H1 (cell line): ENCODE results near the gene CAMK2N2. TPM values are rescaled to one million over a fixed set of nuclear protein-coding genes. Genes with fewer than 3 reads are reported as not detected.
"Not testable (repeated sequence)": the region's sequence is repeated elsewhere in the genome, so short reads cannot be mapped to it uniquely, and the experiment has no call there.

ENCODE experiments used
- CTCF ChIA-PET: fragments of 300-600 bp; sonication (Branson Sonifier 250); formaldehyde crosslinking; loops from one replicate; lab custom pipeline; 2021; ENCODE audit not compliant: partially characterized antibody; lab: Charles Lee
- POLR2A ChIA-PET: fragments of 300-600 bp; sonication (Branson Sonifier 250); formaldehyde crosslinking; loops from one replicate; lab custom pipeline; 2021; ENCODE audit warnings: inconsistent platforms; ENCODE audit not compliant: partially characterized antibody; lab: Charles Lee
- DNase-seq, 2 experiments: peaks; one replicate each; pipeline versions ENCODE4 v3.0.0 to v3.0.0-alpha.2; 2010 to 2022; ENCODE audit warnings: low spot score in 2 of 2, low read depth in 1 of 2, mixed read lengths in 1 of 2
- FAIRE-seq: peaks from 2 replicates; lab custom pipeline; 2011; peaks lifted over from hg19 to GRCh38; lab: Jason Lieb, UNC
- H2AFZ ChIP-seq: 2 replicates; pipeline ENCODE4 v1.8.1; 2012; ENCODE audit warnings: low read length, inconsistent platforms
- H2AK5ac ChIP-seq: 2 replicates; pipeline ENCODE4 v1.6.1; 2013; ENCODE audit warnings: low read depth, low read length
- H2BK120ac ChIP-seq: replicated peaks from 2 replicates; pipeline ENCODE3; 2013; ENCODE audit warnings: low read depth, low read length, inconsistent platforms
- H2BK12ac ChIP-seq: 2 replicates; pipeline ENCODE4 v1.6.1; 2013; ENCODE audit warnings: low read depth, low read length
- H2BK15ac ChIP-seq: 2 replicates; pipeline ENCODE4 v1.6.1; 2013; ENCODE audit warnings: low read length
- H2BK20ac ChIP-seq: 2 replicates; pipeline ENCODE4 v1.6.1; 2013; ENCODE audit warnings: low read length
- H2BK5ac ChIP-seq: 2 replicates; pipeline ENCODE4 v1.6.1; 2013; ENCODE audit warnings: low read depth, low read length
- H3K14ac ChIP-seq: 2 replicates; pipeline ENCODE4 v1.6.1; 2013; ENCODE audit warnings: inconsistent platforms; ENCODE audit not compliant: insufficient read length
- H3K18ac ChIP-seq: 2 replicates; pipeline ENCODE4 v1.6.1; 2013; ENCODE audit warnings: low read length; ENCODE audit errors: extremely low read depth
- H3K23ac ChIP-seq: 2 replicates; pipeline ENCODE4 v1.6.1; 2013; ENCODE audit warnings: inconsistent platforms; ENCODE audit not compliant: insufficient read length
- H3K23me2 ChIP-seq: 2 replicates; pipeline ENCODE4 v1.6.1; 2013; ENCODE audit warnings: low read depth, low read length
- H3K27ac ChIP-seq: 2 replicates; pipeline ENCODE4 v1.6.1; 2011; ENCODE audit warnings: low read depth, low read length, inconsistent platforms
- H3K27me3 ChIP-seq, 4 experiments: replicated peaks in 1 of 4; 1 replicate in 1 of 4; 2 replicates in 3 of 4; pipeline versions ENCODE4 v1.6.1 to v1.8.1; 2011 to 2013; ENCODE audit warnings: low read length in 3 of 4, mild to moderate bottlenecking in 3 of 4, inconsistent platforms in 2 of 4, mixed read lengths in 2 of 4, moderate library complexity in 1 of 4; ENCODE audit not compliant: control insufficient read depth in 3 of 4, insufficient read depth in 3 of 4; ENCODE audit errors: extremely low read depth in 1 of 4
- H3K36me3 ChIP-seq, 4 experiments: 2 replicates each; pipeline versions ENCODE4 v1.6.1 to v1.8.1; 2011 to 2013; ENCODE audit warnings: mild to moderate bottlenecking in 4 of 4, low read length in 3 of 4, moderate library complexity in 2 of 4, control low read depth in 1 of 4, inconsistent platforms in 1 of 4; ENCODE audit not compliant: insufficient read depth in 4 of 4, control insufficient read depth in 2 of 4
- H3K4ac ChIP-seq: replicated peaks from 2 replicates; pipeline ENCODE3; 2013; ENCODE audit warnings: low read length, low read depth, mixed read lengths, inconsistent platforms; ENCODE audit not compliant: insufficient read length
- H3K4me1 ChIP-seq, 4 experiments: replicated peaks in 1 of 4; 1 replicate in 1 of 4; 2 replicates in 3 of 4; pipeline versions ENCODE4 v1.6.1 to v1.8.1; 2011 to 2013; ENCODE audit warnings: low read length in 3 of 4, inconsistent platforms in 2 of 4, mixed read lengths in 1 of 4; ENCODE audit not compliant: insufficient read depth in 4 of 4, control insufficient read depth in 3 of 4
- H3K4me2 ChIP-seq, 2 experiments: 2 replicates each; pipeline versions ENCODE4 v1.6.1 to v1.8.1; 2011 to 2013; ENCODE audit warnings: low read depth in 2 of 2, low read length in 2 of 2, control low read depth in 1 of 2, inconsistent platforms in 1 of 2, mild to moderate bottlenecking in 1 of 2; ENCODE audit not compliant: insufficient read depth in 1 of 2
- H3K4me3 ChIP-seq, 4 experiments: fragments of 200-600, 300-600 bp in 1 of 4; sonication (generic), shearing (Covaris generic), sonication (Bioruptor Twin) in 1 of 4; 2 replicates each; pipeline versions ENCODE4 v1.5.1 to v1.8.1; 2011 to 2016; ENCODE audit warnings: low read length in 4 of 4, low read depth in 3 of 4, control low read depth in 2 of 4, inconsistent platforms in 2 of 4, mild to moderate bottlenecking in 2 of 4, mixed read lengths in 1 of 4, moderate library complexity in 1 of 4; ENCODE audit not compliant: insufficient read depth in 2 of 4; ENCODE audit errors: extremely low read depth in 1 of 4
- H3K56ac ChIP-seq: replicated peaks from 2 replicates; pipeline ENCODE3; 2013; ENCODE audit warnings: low read depth, mild to moderate bottlenecking, mixed read lengths, low read length, inconsistent platforms; ENCODE audit not compliant: insufficient read length
- H3K79me1 ChIP-seq: 2 replicates; pipeline ENCODE4 v1.6.1; 2013; ENCODE audit warnings: low read depth, low read length, control low read depth
- H3K79me2 ChIP-seq, 2 experiments: 2 replicates each; pipeline versions ENCODE4 v1.6.1 to v1.8.1; 2012 to 2013; ENCODE audit warnings: low read length in 2 of 2, mild to moderate bottlenecking in 2 of 2, inconsistent platforms in 1 of 2; ENCODE audit not compliant: insufficient read depth in 2 of 2, control insufficient read depth in 1 of 2
- H3K9ac ChIP-seq, 4 experiments: replicated peaks in 1 of 4; 1 replicate in 1 of 4; 2 replicates in 3 of 4; pipeline versions ENCODE4 v1.6.1 to v1.8.1; 2011 to 2013; ENCODE audit warnings: low read depth in 3 of 4, low read length in 3 of 4, control low read depth in 2 of 4, mild to moderate bottlenecking in 2 of 4, moderate library complexity in 2 of 4, inconsistent platforms in 1 of 4; ENCODE audit errors: extremely low read depth in 1 of 4
- H3K9me3 ChIP-seq, 2 experiments: 2 replicates each; pipeline versions ENCODE4 v1.6.1 to v1.8.1; 2012 to 2013; ENCODE audit warnings: mild to moderate bottlenecking in 2 of 2, moderate library complexity in 2 of 2, control low read depth in 1 of 2, inconsistent platforms in 1 of 2, low read depth in 1 of 2, low read length in 1 of 2, mixed read lengths in 1 of 2; ENCODE audit not compliant: insufficient read depth in 2 of 2
- H4K20me1 ChIP-seq, 2 experiments: replicated peaks in 1 of 2; 2 replicates each; pipeline versions ENCODE3 to v1.8.1; 2011 to 2013; ENCODE audit warnings: inconsistent platforms in 2 of 2, low read length in 2 of 2, mild to moderate bottlenecking in 1 of 2; ENCODE audit not compliant: insufficient read depth in 2 of 2, control insufficient read depth in 1 of 2
- H4K5ac ChIP-seq: 2 replicates; pipeline ENCODE4 v1.6.1; 2013; ENCODE audit warnings: low read length, low read depth, mixed read lengths, inconsistent platforms; ENCODE audit not compliant: insufficient read length
- H4K8ac ChIP-seq: 2 replicates; pipeline ENCODE4 v1.8.0; 2013; ENCODE audit warnings: mild to moderate bottlenecking, moderate library complexity, low read length, inconsistent platforms; ENCODE audit not compliant: insufficient read depth; ENCODE audit errors: extremely low read depth
- H4K91ac ChIP-seq: replicated peaks from 2 replicates; pipeline ENCODE3; 2013; ENCODE audit warnings: low read length, mixed read lengths, inconsistent platforms; ENCODE audit not compliant: insufficient read length
- WGBS, 2 experiments: shearing (Covaris generic) in 1 of 2; methylation state at CpG; one replicate each; pipeline versions ENCODE4 v1.1.6 to v1.1.7; 2013 to 2015; ENCODE audit warnings: low lambda C conversion rate in 2 of 2, mixed read lengths in 2 of 2, inconsistent platforms in 1 of 2, low coverage in 1 of 2, missing lambda C conversion rate in 1 of 2; ENCODE audit not compliant: insufficient replicate concordance in 2 of 2, insufficient coverage in 1 of 2, insufficient read length in 1 of 2; ENCODE audit errors: extremely low coverage in 1 of 2, missing lambda C conversion rate in 1 of 2; 5-methylcytosine and 5-hydroxymethylcytosine counted together
- polyA plus RNA-seq, 7 experiments: library from polyadenylated mRNA; depleted of rRNA in 3 of 7; stranded (reverse) in 5 of 7; unstranded in 2 of 7; fragments of >200 nt in 5 of 7; fragments of 200-250 nt in 2 of 7; gene quantifications; 1 replicate in 5 of 7; 2 replicates in 1 of 7; 4 replicates in 1 of 7; pipeline versions ENCODE4 v1.2.1 to v1.2.3, GENCODE V29; 2011 to 2013; ENCODE audit warnings: missing spikeins in 2 of 7, mixed read lengths in 2 of 7
- total RNA-seq: library from RNA; stranded (reverse); fragmentation: NEBNext Ultra II Directional; extraction: Animal tissue kit (Norgen Biotek cat#: 25700); gene quantifications from 2 replicates; pipeline ENCODE4 v1.2.1, GENCODE V29; 2021

CAMK2N2 gene
- total and polyA plus RNA-seq, 2 of the 8 experiments (the other 6 are each of a cell fraction or from before 2014, with no cell fraction given), result 4.0 to 17.7 TPM

DNA sequence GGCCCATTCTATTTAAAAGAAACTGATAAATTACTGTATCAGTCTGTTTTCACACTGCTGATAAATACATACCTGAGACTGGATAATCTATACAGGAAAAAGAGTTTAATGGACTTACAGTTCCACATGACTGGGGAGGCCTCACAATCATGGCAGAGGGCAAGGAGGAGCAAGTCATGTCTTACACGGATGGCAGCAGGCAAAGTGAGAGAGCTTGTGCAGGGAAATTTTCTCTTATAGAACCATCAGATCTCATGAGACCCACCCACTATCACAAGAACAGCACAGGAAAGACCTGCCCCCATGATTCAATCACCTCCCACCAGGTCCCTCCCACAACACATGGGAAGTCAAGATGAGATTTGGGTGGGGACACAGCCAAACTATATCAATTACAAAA, 5.9 kb upstream of the CAMK2N2 start:
- H3K23ac ChIP-seq, H2BK12ac ChIP-seq, H4K91ac ChIP-seq, H4K5ac ChIP-seq, H2BK120ac ChIP-seq, H3K79me1 ChIP-seq, H2BK20ac ChIP-seq, H3K79me2 ChIP-seq, H3K4ac ChIP-seq, H3K9ac ChIP-seq, DNase-seq, H2BK5ac ChIP-seq, H3K9me3 ChIP-seq, H3K4me2 ChIP-seq, H2BK15ac ChIP-seq, H3K4me1 ChIP-seq, H3K27ac ChIP-seq, H4K8ac ChIP-seq, H3K14ac ChIP-seq, H2AK5ac ChIP-seq, FAIRE-seq, H4K20me1 ChIP-seq, H3K18ac ChIP-seq, H3K56ac ChIP-seq, H3K4me3 ChIP-seq, H3K23me2 ChIP-seq, H2AFZ ChIP-seq, H3K36me3 ChIP-seq: not testable (repeated sequence)
- 67% methylated on average over 1 of the region's 1 CpG; no CpG with 5 or more reads in 1 of the 2 experiments for WGBS, 2 experiments
- peaks cover 6 to 13% (median 12%) of the 10 kb centered on the region in 4 experiments for H3K27me3 ChIP-seq
- ChIA-PET POLR2A (interaction anchor here (0.6 kb wide), 1 partner anchor 401 kb away, joined by 3 read pairs; no protein-coding TSS in a partner anchor), CTCF (interaction anchor here (1.3 to 7.3 kb wide), 2 partner anchors 17 to 363 kb away, joined by 4 to 29 read pairs; partner anchors contain the start of gene EEF1AKMT4)
